ENCODE data around the gene FILIP1L.

GRCh38 chr3:100047455-100048141 is 66.7 kb downstream of the FILIP1L start:
- TF ChIP-seq CTCF (IDR thresholded peaks at IDR 0.05) (no peak), POLR2AphosphoS5 (IDR thresholded peaks at IDR 0.05) (no peak), POLR2A (IDR thresholded peaks at IDR 0.05) (no peak)

All from breast epithelium (tissue), 3 donors.